ENCODE measurements around the gene RAPGEF4. TPM values are rescaled to one million over a fixed set of nuclear protein-coding genes. Genes with fewer than 3 reads are reported as not detected.
A peak's percentile ranks its signal among the peaks of the same experiment; 100 is the strongest.

The RAPGEF4 gene
- total RNA-seq, 4 donors from 2014 or later, result 3.6 to 12.0 (median 6.7) TPM

DNA sequence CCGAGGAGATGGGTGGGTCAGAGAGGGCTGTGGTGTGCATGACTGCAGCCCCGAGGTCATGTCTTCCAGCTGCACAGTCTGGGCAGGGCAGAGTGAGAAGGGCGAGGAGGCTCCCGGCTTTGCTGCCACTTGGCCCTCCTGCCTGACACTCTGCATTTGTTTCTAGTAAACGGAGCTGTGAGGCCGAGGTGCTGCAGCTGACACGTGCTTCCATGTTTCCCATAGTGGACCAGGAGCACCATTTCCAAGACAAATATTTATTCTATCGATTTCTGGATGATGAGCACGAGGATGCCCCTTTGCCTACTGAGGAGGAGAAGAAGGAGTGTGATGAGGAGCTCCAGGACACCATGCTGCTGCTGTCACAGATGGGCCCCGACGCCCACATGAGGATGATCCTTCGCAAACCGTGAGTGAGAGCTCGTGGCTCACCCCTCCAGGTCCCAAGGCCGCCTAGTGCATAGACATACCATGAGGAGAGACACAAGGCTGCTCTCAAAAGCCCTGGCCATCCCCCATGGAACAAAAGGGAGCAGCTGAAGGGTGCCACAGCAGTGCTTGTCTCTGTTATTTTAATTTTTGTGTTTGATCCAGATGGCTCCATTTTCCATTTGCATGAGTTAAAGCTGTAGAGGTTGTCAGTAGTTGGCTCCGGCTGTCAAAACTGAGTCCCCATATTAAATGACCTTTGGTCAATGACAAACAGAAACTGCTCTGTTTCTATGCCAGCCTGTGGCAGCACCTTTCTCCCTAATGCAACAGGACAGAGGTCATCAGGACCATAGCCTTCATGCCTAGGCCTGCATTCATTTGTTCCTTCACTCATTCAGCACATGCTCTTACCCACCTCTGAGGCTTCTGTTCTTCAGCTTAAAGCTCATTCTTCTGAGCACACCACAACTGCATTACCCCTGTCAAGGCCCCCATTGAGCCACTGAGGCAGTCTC lies 231.7 kb downstream of the RAPGEF4 start:
- no peak for DNase-seq (ENCODE audit: low spot score in 2 of 2)
- Histone ChIP-seq H3K4me1 (peaks cover 0 to 23% (median 8%) of the 10 kb centered on the region in 4 donors), H3K27ac (no peak overlapping the region), H3K27me3 (no peaks in the 10 kb centered on the region), H3K4me3 (no peak overlapping the region), H3K9me3 (no peaks in the 10 kb centered on the region), H3K36me3 (no peaks in the 10 kb centered on the region)
- WGBS, 2 donors, result 78 to 83% methylated on average over 16 of the region's 16 CpGs
- TF ChIP-seq EP300 (IDR thresholded peaks at IDR 0.05) (no peak), POLR2A (IDR thresholded peaks at IDR 0.05) (no peak)
- TF ChIP-seq, protein P1, sequence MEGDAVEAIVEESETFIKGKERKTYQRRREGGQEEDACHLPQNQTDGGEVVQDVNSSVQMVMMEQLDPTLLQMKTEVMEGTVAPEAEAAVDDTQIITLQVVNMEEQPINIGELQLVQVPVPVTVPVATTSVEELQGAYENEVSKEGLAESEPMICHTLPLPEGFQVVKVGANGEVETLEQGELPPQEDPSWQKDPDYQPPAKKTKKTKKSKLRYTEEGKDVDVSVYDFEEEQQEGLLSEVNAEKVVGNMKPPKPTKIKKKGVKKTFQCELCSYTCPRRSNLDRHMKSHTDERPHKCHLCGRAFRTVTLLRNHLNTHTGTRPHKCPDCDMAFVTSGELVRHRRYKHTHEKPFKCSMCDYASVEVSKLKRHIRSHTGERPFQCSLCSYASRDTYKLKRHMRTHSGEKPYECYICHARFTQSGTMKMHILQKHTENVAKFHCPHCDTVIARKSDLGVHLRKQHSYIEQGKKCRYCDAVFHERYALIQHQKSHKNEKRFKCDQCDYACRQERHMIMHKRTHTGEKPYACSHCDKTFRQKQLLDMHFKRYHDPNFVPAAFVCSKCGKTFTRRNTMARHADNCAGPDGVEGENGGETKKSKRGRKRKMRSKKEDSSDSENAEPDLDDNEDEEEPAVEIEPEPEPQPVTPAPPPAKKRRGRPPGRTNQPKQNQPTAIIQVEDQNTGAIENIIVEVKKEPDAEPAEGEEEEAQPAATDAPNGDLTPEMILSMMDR (IDR thresholded peaks at IDR 0.05), result no peak

DNA sequence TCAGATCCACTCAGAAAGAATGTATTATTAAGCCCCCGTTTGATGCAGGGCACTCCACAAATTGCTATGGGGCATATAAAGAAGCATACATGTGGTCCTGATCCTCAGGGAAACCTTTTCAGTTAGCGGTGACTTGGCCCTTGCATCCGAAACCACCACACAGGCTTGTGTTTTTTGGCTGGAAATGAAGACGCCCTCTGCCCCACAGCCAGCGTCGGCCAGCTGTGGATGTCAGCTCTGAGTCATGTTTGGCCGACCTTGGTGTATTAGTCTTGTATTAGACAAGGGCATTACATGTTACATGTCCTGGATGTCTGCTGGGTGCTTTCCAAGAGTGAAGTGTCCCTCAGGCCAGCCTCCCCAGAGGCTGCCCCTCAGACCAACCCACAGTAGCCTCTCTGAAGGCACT lies 232.4 kb downstream of the RAPGEF4 start:
- peaks cover 0 to 23% (median 8%) of the 10 kb centered on the region in 4 donors for H3K4me1 ChIP-seq
- peak; percentile 37 to 60 for DNase-seq (ENCODE audit: low spot score in 2 of 2)
- TF ChIP-seq POLR2A (IDR thresholded peaks at IDR 0.05) (no peak), EP300 (IDR thresholded peaks at IDR 0.05) (peak in 1 of 2 donors; percentile 70)
- TF ChIP-seq, protein P1 (IDR thresholded peaks at IDR 0.05), result no peak
- H3K4me3 ChIP-seq, result no peak overlapping the region
- H3K36me3 ChIP-seq, result no peaks in the 10 kb centered on the region
- 21 to 23% methylated on average over 7 of the region's 7 CpGs for WGBS, 2 donors
- H3K27me3 ChIP-seq, result no peaks in the 10 kb centered on the region
- H3K27ac ChIP-seq, result peak overlapping the region in 1 of 4 donors; percentile 3
- H3K9me3 ChIP-seq, result no peaks in the 10 kb centered on the region

DNA sequence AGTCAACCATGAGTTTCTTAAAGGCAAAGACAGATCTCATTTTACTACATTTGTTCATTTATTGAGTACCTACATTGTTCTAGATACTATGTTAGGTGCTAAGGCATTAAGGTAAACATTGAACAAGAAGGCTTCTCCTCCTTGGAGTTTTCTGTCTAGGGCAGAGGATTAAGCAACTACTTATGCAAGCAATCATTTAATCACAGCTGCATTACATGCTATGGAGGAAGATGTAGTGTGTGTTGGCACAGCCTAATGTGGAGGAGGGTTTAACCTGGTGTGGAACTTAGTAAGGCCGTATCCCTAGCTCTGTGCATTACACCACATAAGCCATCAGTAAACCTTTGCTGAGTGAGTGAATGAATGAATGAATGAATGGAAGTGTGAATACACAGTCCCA lies 233.5 kb downstream of the RAPGEF4 start:
- H3K27me3 ChIP-seq, result no peaks in the 10 kb centered on the region
- 92 to 100% methylated on average over 1 of the region's 1 CpG for WGBS, 2 donors
- H3K4me1 ChIP-seq, result peaks cover 0 to 23% (median 8%) of the 10 kb centered on the region in 4 donors
- no peak overlapping the region for H3K27ac ChIP-seq
- H3K36me3 ChIP-seq, result no peaks in the 10 kb centered on the region
- no peak for DNase-seq (ENCODE audit: low spot score in 2 of 2)
- H3K4me3 ChIP-seq, result no peak overlapping the region
- H3K9me3 ChIP-seq, result no peaks in the 10 kb centered on the region
- TF ChIP-seq, protein P1 (IDR thresholded peaks at IDR 0.05), result no peak

DNA sequence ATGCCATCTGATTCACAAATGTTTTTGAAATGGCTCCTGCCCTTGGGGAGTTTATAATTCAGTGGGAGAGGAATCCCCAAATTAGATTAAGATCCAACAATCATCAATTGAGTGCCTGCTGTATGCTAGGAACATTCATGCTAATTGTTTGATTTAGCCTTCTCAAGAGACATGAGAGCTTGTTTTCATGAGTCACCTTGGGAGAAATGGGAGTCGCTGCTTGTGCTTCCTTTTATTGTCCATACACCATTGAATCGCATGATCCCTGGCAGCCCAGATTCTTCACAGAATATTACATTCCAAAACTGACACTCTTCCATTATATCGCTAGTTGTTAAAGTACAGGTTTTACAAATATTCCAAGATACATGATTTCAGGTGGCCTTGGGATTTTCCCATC lies 234.0 kb downstream of the RAPGEF4 start:
- TF ChIP-seq POLR2A (IDR thresholded peaks at IDR 0.05) (no peak), EP300 (IDR thresholded peaks at IDR 0.05) (no peak)
- TF ChIP-seq, protein P1 (IDR thresholded peaks at IDR 0.05), result no peak
- DNase-seq (ENCODE audit: low spot score in 2 of 2), result no peak
- Histone ChIP-seq H3K4me1 (peaks cover 0 to 23% (median 8%) of the 10 kb centered on the region in 4 donors), H3K4me3 (no peak overlapping the region), H3K36me3 (no peaks in the 10 kb centered on the region), H3K27me3 (no peaks in the 10 kb centered on the region), H3K9me3 (no peaks in the 10 kb centered on the region), H3K27ac (no peak overlapping the region)
- WGBS, 2 donors, result 87 to 94% methylated on average over 3 of the region's 3 CpGs

DNA sequence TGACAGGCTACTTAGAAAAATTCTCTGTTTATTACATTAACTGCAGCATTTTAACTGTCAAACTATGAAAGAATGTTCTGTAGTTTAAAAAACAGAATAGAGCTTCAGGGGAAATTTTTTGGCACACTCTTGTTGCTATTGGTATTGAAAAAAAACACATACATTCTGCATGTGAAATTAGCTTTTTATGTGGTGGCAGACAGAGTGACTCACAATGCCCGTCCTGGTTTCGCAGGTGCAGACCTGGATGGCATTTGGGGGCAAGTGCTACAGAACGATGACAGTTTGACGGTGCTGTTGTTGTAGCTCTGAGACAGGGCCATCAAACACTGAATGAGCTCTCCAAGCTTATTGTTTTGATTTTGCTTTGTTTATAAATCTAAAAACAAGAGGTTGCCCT lies 235.0 kb downstream of the RAPGEF4 start:
- WGBS, 2 donors, result 75 to 83% methylated on average over 4 of the region's 4 CpGs
- Histone ChIP-seq H3K9me3 (no peaks in the 10 kb centered on the region), H3K27ac (no peak overlapping the region)

More for the DNA sequence above, 235.0 kb downstream of the RAPGEF4 start:
- H3K4me3 ChIP-seq, result no peak overlapping the region
- no peaks in the 10 kb centered on the region for H3K36me3 ChIP-seq
- no peak for DNase-seq (ENCODE audit: low spot score in 2 of 2)
- TF ChIP-seq POLR2A (IDR thresholded peaks at IDR 0.05) (no peak), EP300 (IDR thresholded peaks at IDR 0.05) (no peak)
- TF ChIP-seq, protein P1 (IDR thresholded peaks at IDR 0.05), result no peak
- H3K4me1 ChIP-seq, result peaks cover 0 to 23% (median 8%) of the 10 kb centered on the region in 4 donors
- no peaks in the 10 kb centered on the region for H3K27me3 ChIP-seq

All from tibial nerve (tissue), 4 donors.